ENCODE measurements around the gene PDSS1.

PDSS1 gene

GRCh38 chr10:26755443-26755903 is 58.0 kb downstream of the PDSS1 start:
- peaks cover 32% of the 10 kb centered on the region for H3K4me1 ChIP-seq (ENCODE audit: low read depth, poor library complexity, severe bottlenecking)
- no peaks in the 10 kb centered on the region for H3K36me3 ChIP-seq (ENCODE audit: insufficient read depth)
- H3K4me3 ChIP-seq (IDR thresholded peaks at IDR 0.05; ENCODE audit: insufficient read depth, low read depth, low read length): no peak overlapping the region
- H2AFZ ChIP-seq (ENCODE audit: low read depth): no peak overlapping the region
- H4K20me1 ChIP-seq (ENCODE audit: insufficient read depth): no peaks in the 10 kb centered on the region; the same call in 1 of the 2 replicates
- no peak for TF ChIP-seq CTCF (conservative IDR thresholded peaks at IDR 0.05; ENCODE audit: low read depth, low read length)
- peak overlapping the region; percentile 15; the same call in 1 of the 2 replicates for H3K27ac ChIP-seq
- H3K79me2 ChIP-seq (ENCODE audit: insufficient read depth, low read depth): no peaks in the 10 kb centered on the region
- H3K4me2 ChIP-seq: peak overlapping the region; percentile 18; the same call in 1 of the 2 replicates
- H3K27me3 ChIP-seq (ENCODE audit: insufficient read depth, low read depth): no peaks in the 10 kb centered on the region
- H3K9ac ChIP-seq: no peak overlapping the region

- H3K9ac ChIP-seq: no peak overlapping the region
- no peaks in the 10 kb centered on the region; the same call in 1 of the 2 replicates for H4K20me1 ChIP-seq (ENCODE audit: insufficient read depth)
- H3K27me3 ChIP-seq (ENCODE audit: insufficient read depth, low read depth): no peaks in the 10 kb centered on the region
- no peak overlapping the region for H2AFZ ChIP-seq (ENCODE audit: low read depth)
- no peaks in the 10 kb centered on the region for H3K79me2 ChIP-seq (ENCODE audit: insufficient read depth, low read depth)
- no peak overlapping the region for H3K27ac ChIP-seq
- peaks cover 36% of the 10 kb centered on the region for H3K4me1 ChIP-seq (ENCODE audit: low read depth, poor library complexity, severe bottlenecking)
- no peak overlapping the region for H3K4me2 ChIP-seq
- no peak for TF ChIP-seq CTCF (conservative IDR thresholded peaks at IDR 0.05; ENCODE audit: low read depth, low read length)
- H3K4me3 ChIP-seq (IDR thresholded peaks at IDR 0.05; ENCODE audit: insufficient read depth, low read depth, low read length): no peak overlapping the region
- H3K36me3 ChIP-seq (ENCODE audit: insufficient read depth): no peaks in the 10 kb centered on the region
These were observed 61.5 kb downstream of the PDSS1 start for GRCh38 chr10:26759008-26759407.

GRCh38 chr10:26765549-26765948 is 68.0 kb downstream of the PDSS1 start:
- H3K4me2 ChIP-seq: no peak overlapping the region
- no peaks in the 10 kb centered on the region for H3K27me3 ChIP-seq (ENCODE audit: insufficient read depth, low read depth)
- no peak overlapping the region for H2AFZ ChIP-seq (ENCODE audit: low read depth)
- TF ChIP-seq CTCF (conservative IDR thresholded peaks at IDR 0.05; ENCODE audit: low read depth, low read length): no peak
- H3K4me3 ChIP-seq (IDR thresholded peaks at IDR 0.05; ENCODE audit: insufficient read depth, low read depth, low read length): no peak overlapping the region
- H3K27ac ChIP-seq: no peak overlapping the region
- H3K79me2 ChIP-seq (ENCODE audit: insufficient read depth, low read depth): peaks cover 11% of the 10 kb centered on the region
- no peaks in the 10 kb centered on the region for H3K36me3 ChIP-seq (ENCODE audit: insufficient read depth)
- no peaks in the 10 kb centered on the region for H4K20me1 ChIP-seq (ENCODE audit: insufficient read depth)
- no peak overlapping the region for H3K9ac ChIP-seq
- peaks cover 3% of the 10 kb centered on the region for H3K4me1 ChIP-seq (ENCODE audit: low read depth, poor library complexity, severe bottlenecking)

GRCh38 chr10:26770069-26770468 is 72.6 kb downstream of the PDSS1 start:
- H3K4me1 ChIP-seq (ENCODE audit: low read depth, poor library complexity, severe bottlenecking): peaks cover 28% of the 10 kb centered on the region
- TF ChIP-seq CTCF (conservative IDR thresholded peaks at IDR 0.05; ENCODE audit: low read depth, low read length): no peak
- no peak overlapping the region for H3K4me3 ChIP-seq (IDR thresholded peaks at IDR 0.05; ENCODE audit: insufficient read depth, low read depth, low read length)
- H3K27me3 ChIP-seq (ENCODE audit: insufficient read depth, low read depth): no peaks in the 10 kb centered on the region
- no peaks in the 10 kb centered on the region for H4K20me1 ChIP-seq (ENCODE audit: insufficient read depth)
- H3K79me2 ChIP-seq (ENCODE audit: insufficient read depth, low read depth): peaks cover 40% of the 10 kb centered on the region
- H2AFZ ChIP-seq (ENCODE audit: low read depth): no peak overlapping the region
- H3K4me2 ChIP-seq: no peak overlapping the region
- H3K9ac ChIP-seq: no peak overlapping the region
- no peaks in the 10 kb centered on the region for H3K36me3 ChIP-seq (ENCODE audit: insufficient read depth)
- H3K27ac ChIP-seq: no peak overlapping the region
